ENCODE measurements around the gene SLC9A2. TPM values are rescaled to one million over a fixed set of nuclear protein-coding genes. Genes with fewer than 3 reads are reported as not detected.

Gene SLC9A2
- total RNA-seq (ENCODE audit: low replicate concordance): 6.3 and 10.0 TPM in 2 replicates
- long read RNA-seq, full-length matches to known transcripts: 4 of 9 reads
- long read RNA-seq, partial matches to known transcripts: 2 of 9 reads
- long read RNA-seq, other reads (novel, unspliced or antisense): 3 of 9 reads

- DNase-seq (ENCODE audit: extremely low spot score, unreplicated experiment): peak; percentile 68
- peak within 1 kb of the TSS; percentile 88 for H3K4me3 Mint-ChIP-seq
- peaks cover 11% of the 10 kb centered on the region for H3K4me1 Mint-ChIP-seq (ENCODE audit: unreplicated experiment)
- peaks cover 79% of the 10 kb centered on the region for H3K27me3 Mint-ChIP-seq
- no peaks in the 10 kb centered on the region for H3K9me3 Mint-ChIP-seq
- H3K27ac Mint-ChIP-seq: peak within 1 kb of the TSS; percentile 83
- no peaks in the 10 kb centered on the region for H3K36me3 Mint-ChIP-seq
- TF ChIP-seq CTCF (conservative IDR thresholded peaks at IDR 0.05): no peak
These were observed at the start of gene SLC9A2 for GRCh38 chr2:102619414-102620319. SLC9A2 (plus strand) TSS chr2:102619553; CDS start chr2:102619849, 296 bp downstream.

- no peaks in the 10 kb centered on the region for H3K27me3 Mint-ChIP-seq
- DNase-seq (ENCODE audit: extremely low spot score, unreplicated experiment): no peak
- peaks cover 6% of the 10 kb centered on the region for H3K9me3 Mint-ChIP-seq
- no peak overlapping the region for H3K27ac Mint-ChIP-seq
- no peak overlapping the region for H3K4me3 Mint-ChIP-seq
- H3K36me3 Mint-ChIP-seq: no peaks in the 10 kb centered on the region
- TF ChIP-seq CTCF (conservative IDR thresholded peaks at IDR 0.05): no peak
- no peaks in the 10 kb centered on the region for H3K4me1 Mint-ChIP-seq (ENCODE audit: unreplicated experiment)
These were observed 43.5 kb upstream of the SLC9A2 start for GRCh38 chr2:102575888-102576287.

GRCh38 chr2:102578376-102578775, 41.0 kb upstream of the SLC9A2 start:
- H3K27ac Mint-ChIP-seq: no peak overlapping the region
- no peak for DNase-seq (ENCODE audit: extremely low spot score, unreplicated experiment)
- peaks cover 6% of the 10 kb centered on the region for H3K9me3 Mint-ChIP-seq
- no peak for TF ChIP-seq CTCF (conservative IDR thresholded peaks at IDR 0.05)
- H3K27me3 Mint-ChIP-seq: no peaks in the 10 kb centered on the region
- no peaks in the 10 kb centered on the region for H3K4me1 Mint-ChIP-seq (ENCODE audit: unreplicated experiment)
- no peak overlapping the region for H3K4me3 Mint-ChIP-seq
- no peaks in the 10 kb centered on the region for H3K36me3 Mint-ChIP-seq

- DNase-seq (ENCODE audit: extremely low spot score, unreplicated experiment): no peak
- Mint-ChIP-seq H3K9me3 (peaks cover 6% of the 10 kb centered on the region), H3K36me3 (no peaks in the 10 kb centered on the region), H3K27me3 (no peaks in the 10 kb centered on the region), H3K27ac (no peak overlapping the region), H3K4me3 (no peak overlapping the region), H3K4me1 (ENCODE audit: unreplicated experiment) (no peaks in the 10 kb centered on the region)
- TF ChIP-seq CTCF (conservative IDR thresholded peaks at IDR 0.05): no peak
These were observed 37.4 kb upstream of the SLC9A2 start for GRCh38 chr2:102581911-102582310.

GRCh38 chr2:102582845-102583244, 36.5 kb upstream of the SLC9A2 start:
- Mint-ChIP-seq H3K27me3 (no peaks in the 10 kb centered on the region), H3K27ac (no peak overlapping the region), H3K4me1 (ENCODE audit: unreplicated experiment) (no peaks in the 10 kb centered on the region), H3K4me3 (no peak overlapping the region), H3K9me3 (peaks cover 6% of the 10 kb centered on the region), H3K36me3 (no peaks in the 10 kb centered on the region)
- DNase-seq (ENCODE audit: extremely low spot score, unreplicated experiment): no peak
- no peak for TF ChIP-seq CTCF (conservative IDR thresholded peaks at IDR 0.05)
